ENCODE results near the gene EFNA3.
A peak's percentile ranks its signal among the peaks of the same experiment; 100 is the strongest.

EFNA3 gene

DNA sequence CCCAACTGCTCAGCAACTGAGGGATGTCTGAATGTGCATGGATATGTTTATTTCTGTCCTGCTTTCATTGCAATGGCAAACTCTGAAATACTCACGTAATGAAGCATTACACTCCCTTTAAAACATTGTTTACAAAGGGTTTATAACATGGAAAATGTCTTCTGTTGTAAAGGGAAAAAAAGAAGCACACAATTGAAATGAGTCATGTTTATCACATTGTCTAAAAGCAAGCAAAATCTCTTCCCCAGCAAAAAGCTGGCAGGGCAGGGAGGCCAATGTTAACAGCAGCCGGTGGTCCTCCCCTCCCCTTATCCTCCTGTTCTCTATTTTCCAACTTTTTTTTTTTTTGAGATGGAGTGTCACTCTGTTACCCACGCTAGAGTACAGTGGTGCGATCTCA lies 45.2 kb downstream of the EFNA3 start:
- Mint-ChIP-seq H3K36me3 (no peaks in the 10 kb centered on the region), H3K9me3 (no peaks in the 10 kb centered on the region), H3K27ac (no peak overlapping the region), H3K4me1 (peaks cover 23% of the 10 kb centered on the region), H3K4me3 (no peak overlapping the region), H3K27me3 (peaks cover 58% of the 10 kb centered on the region)
- ATAC-seq: no peak

DNA sequence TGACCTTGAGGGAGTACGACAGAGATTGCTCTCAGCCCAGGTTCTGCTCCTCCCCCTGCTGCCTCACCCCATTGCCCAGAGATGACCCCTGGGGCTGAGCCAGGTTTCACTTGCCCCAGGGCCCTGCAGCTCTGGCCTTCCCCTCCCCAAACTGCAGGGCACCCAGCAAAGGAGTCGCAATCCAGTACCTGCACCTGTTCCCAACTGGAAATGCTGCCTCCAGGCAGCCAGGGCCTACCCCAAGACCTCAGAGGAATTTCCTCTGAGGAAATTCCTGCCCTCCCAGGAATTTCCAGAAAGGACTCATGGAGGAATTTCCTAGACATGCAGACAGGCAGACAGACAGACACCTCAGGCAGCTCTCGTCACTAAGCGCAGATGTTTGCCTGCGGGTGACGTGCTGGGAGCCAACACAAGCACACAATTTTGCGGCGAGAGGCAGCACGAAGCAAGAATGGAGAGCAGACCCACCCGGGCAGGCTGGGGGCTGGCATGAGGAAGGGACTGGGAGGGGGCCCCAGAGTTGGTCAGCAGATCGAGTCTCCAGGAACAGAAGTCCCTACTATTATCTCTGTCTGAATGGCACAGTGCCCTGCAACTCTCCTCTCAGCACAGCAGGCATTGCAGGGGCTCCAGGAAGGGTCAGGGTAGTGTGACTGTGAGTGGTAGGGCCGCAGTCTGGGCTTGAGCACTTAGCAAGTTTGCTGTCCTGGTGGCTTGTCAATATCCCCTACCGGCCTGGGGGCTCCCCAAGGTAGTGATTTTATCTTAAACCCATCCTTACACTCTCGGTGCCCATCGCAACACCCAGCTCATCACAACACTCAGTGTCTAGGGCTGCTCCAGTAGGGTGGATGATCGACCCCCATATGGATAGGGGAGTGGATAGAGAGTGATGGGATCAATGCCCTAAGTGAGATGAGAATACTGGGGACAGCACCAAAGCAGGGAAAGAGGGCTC lies 46.1 kb downstream of the EFNA3 start:
- Mint-ChIP-seq H3K4me1 (peaks cover 25% of the 10 kb centered on the region), H3K9me3 (no peaks in the 10 kb centered on the region), H3K27me3 (peaks cover 68% of the 10 kb centered on the region), H3K4me3 (no peak overlapping the region), H3K36me3 (no peaks in the 10 kb centered on the region), H3K27ac (no peak overlapping the region)
- no peak for ATAC-seq

GRCh38 chr1:155125511-155125945 lies 46.9 kb downstream of the EFNA3 start:
- no peaks in the 10 kb centered on the region for H3K9me3 Mint-ChIP-seq
- H3K4me1 Mint-ChIP-seq: peaks cover 25% of the 10 kb centered on the region
- H3K4me3 Mint-ChIP-seq: peak overlapping the region; percentile 36
- H3K36me3 Mint-ChIP-seq: no peaks in the 10 kb centered on the region
- H3K27me3 Mint-ChIP-seq: peaks cover 76% of the 10 kb centered on the region
- no peak overlapping the region for H3K27ac Mint-ChIP-seq
- no peak for ATAC-seq

DNA sequence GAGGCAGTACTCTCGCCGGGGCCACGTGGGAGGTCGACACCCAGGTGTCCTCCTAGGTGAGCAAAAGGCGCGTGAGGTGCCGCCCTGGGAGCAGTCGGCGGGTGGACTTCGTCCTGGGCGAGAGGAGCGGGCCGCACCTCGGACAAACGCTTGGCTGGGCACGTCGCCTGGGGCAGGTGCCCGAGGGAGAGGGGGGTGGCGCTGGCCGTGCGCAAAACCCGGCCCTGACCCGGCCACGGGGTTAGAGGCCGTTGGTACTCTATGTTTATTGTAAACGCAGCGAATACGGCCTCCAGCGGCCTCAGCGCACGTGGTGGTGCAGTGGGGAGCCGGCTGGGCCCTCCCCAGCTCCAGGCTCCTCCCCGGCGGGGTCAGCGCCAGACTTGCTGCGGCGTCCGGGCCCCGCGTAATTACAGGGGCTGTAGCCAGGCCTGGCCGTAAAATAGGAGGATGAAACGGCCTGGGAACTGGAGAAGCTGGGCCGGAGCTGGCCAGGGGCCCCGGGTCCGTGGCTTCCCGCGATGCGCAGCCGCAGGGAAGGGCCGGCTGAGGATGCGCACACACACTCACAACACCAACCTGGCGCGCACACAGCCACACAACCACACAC lies 47.4 kb downstream of the EFNA3 start:
- no peaks in the 10 kb centered on the region for H3K36me3 Mint-ChIP-seq
- ATAC-seq: no peak
- peak overlapping the region; percentile 36 for H3K4me3 Mint-ChIP-seq
- H3K27me3 Mint-ChIP-seq: peaks cover 78% of the 10 kb centered on the region
- H3K9me3 Mint-ChIP-seq: no peaks in the 10 kb centered on the region
- H3K4me1 Mint-ChIP-seq: peaks cover 25% of the 10 kb centered on the region
- H3K27ac Mint-ChIP-seq: no peak overlapping the region

GRCh38 chr1:155126556-155127104 lies 48.0 kb downstream of the EFNA3 start:
- Mint-ChIP-seq H3K27me3 (peaks cover 73% of the 10 kb centered on the region), H3K4me1 (peaks cover 25% of the 10 kb centered on the region), H3K27ac (peak overlapping the region; percentile 43), H3K4me3 (peak overlapping the region; percentile 80), H3K36me3 (no peaks in the 10 kb centered on the region), H3K9me3 (no peaks in the 10 kb centered on the region)
- peak; percentile 53 for ATAC-seq

- no peaks in the 10 kb centered on the region for H3K36me3 Mint-ChIP-seq
- H3K4me3 Mint-ChIP-seq: peak within 1 kb of the TSS; percentile 80
- H3K27ac Mint-ChIP-seq: peak within 1 kb of the TSS; percentile 43
- peaks cover 25% of the 10 kb centered on the region for H3K4me1 Mint-ChIP-seq
- no peaks in the 10 kb centered on the region for H3K9me3 Mint-ChIP-seq
- peak; percentile 70 for ATAC-seq
- peaks cover 71% of the 10 kb centered on the region for H3K27me3 Mint-ChIP-seq
Observed at GRCh38 chr1:155127105-155127966, 48.7 kb downstream of the EFNA3 start, which contains the start of gene EFNA1. Gene EFNA1 (plus strand): TSS chr1:155127876. CDS start chr1:155127978, 102 bp downstream.

- Mint-ChIP-seq H3K27ac (peak overlapping the region; percentile 43), H3K4me3 (peak overlapping the region; percentile 57), H3K27me3 (peaks cover 71% of the 10 kb centered on the region), H3K9me3 (no peaks in the 10 kb centered on the region), H3K4me1 (peaks cover 25% of the 10 kb centered on the region), H3K36me3 (no peaks in the 10 kb centered on the region)
- ATAC-seq: no peak
Observed at GRCh38 chr1:155127967-155128754, 49.5 kb downstream of the EFNA3 start.

DNA sequence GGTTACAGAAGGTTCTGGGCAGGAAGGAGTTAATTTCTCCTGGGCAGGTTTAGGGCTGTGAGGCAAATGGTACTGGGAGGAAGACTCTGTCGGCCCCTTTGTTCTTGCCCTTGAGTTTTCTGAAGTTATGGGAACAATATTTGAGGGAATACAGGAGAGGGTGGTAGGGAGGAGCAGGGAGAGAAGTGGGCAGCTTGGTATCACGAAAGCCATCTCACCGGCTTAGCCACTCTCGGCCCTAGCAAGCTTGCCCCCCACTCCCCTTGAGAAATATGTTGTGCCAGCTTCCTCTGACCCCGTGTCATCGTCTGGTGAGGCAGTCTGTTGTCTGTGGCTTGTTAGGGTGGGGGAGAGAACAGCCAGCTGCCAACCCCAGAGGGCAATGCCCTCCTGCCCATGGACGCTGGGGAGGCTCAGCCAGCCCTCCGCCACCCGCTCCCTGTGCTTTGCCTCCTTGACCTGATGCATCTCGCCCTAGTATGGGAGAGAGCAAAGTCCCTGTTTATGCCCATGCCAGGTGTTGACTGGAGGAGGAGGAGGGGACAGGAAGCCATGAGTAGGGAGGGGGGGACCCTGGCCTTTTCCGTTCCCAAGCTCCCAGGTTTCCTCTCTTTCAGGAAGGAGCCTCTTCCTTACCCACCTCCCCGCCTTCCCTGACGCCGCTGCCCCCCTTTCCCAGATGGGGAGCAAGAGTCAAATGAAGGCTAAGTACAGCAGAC lies 50.3 kb downstream of the EFNA3 start:
- Mint-ChIP-seq H3K4me3 (no peak overlapping the region), H3K36me3 (no peaks in the 10 kb centered on the region), H3K9me3 (no peaks in the 10 kb centered on the region), H3K27me3 (peaks cover 70% of the 10 kb centered on the region), H3K4me1 (peaks cover 25% of the 10 kb centered on the region), H3K27ac (peak overlapping the region; percentile 43)
- no peak for ATAC-seq

DNA sequence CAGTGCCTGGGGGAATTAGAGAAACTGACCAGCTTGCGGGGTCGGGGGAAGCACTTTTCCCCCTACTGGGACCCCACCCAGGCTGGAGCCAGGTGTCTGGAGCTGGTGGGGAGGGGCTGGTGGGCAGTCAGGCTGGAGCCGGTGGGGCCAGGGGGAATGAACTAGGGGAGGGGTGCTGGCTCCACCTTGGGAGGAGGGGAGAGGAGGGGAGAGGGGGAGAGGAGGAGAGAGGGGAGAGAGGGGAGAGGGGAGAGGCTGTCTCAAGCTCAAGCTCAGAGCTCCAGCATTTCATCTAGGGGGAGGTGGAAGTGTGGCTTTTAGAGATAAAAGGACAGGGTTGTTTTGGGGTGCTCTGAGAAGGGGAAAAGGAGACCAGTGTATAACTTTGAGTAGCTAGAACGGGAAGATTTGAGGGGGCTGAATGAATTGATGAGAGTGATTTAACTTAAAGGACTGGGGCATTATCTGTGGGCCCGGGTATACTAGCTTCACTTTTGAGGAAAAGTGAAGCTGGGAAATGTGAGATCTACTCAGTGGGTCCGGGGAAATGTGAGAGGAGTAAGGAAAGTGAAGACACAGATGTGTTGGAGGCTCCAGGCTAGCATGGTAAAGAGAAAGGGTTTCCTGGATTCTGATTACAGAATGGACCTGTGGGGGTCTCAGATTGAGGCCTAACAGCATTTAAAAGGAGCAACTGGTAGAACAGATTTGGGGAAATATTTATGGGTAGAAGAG lies 51.8 kb downstream of the EFNA3 start:
- peaks cover 55% of the 10 kb centered on the region for H3K27me3 Mint-ChIP-seq
- no peak overlapping the region for H3K27ac Mint-ChIP-seq
- ATAC-seq: no peak
- H3K9me3 Mint-ChIP-seq: no peaks in the 10 kb centered on the region
- peaks cover 32% of the 10 kb centered on the region for H3K4me1 Mint-ChIP-seq
- no peaks in the 10 kb centered on the region for H3K36me3 Mint-ChIP-seq
- H3K4me3 Mint-ChIP-seq: no peak overlapping the region

DNA sequence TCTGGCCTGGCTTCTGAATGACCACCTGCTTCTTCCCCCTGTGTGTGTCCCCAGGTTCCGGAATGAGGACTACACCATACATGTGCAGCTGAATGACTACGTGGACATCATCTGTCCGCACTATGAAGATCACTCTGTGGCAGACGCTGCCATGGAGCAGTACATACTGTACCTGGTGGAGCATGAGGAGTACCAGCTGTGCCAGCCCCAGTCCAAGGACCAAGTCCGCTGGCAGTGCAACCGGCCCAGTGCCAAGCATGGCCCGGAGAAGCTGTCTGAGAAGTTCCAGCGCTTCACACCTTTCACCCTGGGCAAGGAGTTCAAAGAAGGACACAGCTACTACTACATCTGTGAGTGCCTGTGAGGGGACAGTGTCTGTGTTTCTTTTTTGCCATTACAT lies 52.6 kb downstream of the EFNA3 start:
- no peaks in the 10 kb centered on the region for H3K9me3 Mint-ChIP-seq
- no peak overlapping the region for H3K27ac Mint-ChIP-seq
- H3K4me3 Mint-ChIP-seq: no peak overlapping the region
- H3K36me3 Mint-ChIP-seq: no peaks in the 10 kb centered on the region
- ATAC-seq: no peak
- peaks cover 32% of the 10 kb centered on the region for H3K4me1 Mint-ChIP-seq
- peaks cover 47% of the 10 kb centered on the region for H3K27me3 Mint-ChIP-seq

GRCh38 chr1:155131856-155132255 lies 53.2 kb downstream of the EFNA3 start:
- Mint-ChIP-seq H3K4me1 (peaks cover 31% of the 10 kb centered on the region), H3K27ac (no peak overlapping the region), H3K9me3 (no peaks in the 10 kb centered on the region), H3K36me3 (no peaks in the 10 kb centered on the region), H3K4me3 (no peak overlapping the region), H3K27me3 (peaks cover 41% of the 10 kb centered on the region)
- no peak for ATAC-seq

DNA sequence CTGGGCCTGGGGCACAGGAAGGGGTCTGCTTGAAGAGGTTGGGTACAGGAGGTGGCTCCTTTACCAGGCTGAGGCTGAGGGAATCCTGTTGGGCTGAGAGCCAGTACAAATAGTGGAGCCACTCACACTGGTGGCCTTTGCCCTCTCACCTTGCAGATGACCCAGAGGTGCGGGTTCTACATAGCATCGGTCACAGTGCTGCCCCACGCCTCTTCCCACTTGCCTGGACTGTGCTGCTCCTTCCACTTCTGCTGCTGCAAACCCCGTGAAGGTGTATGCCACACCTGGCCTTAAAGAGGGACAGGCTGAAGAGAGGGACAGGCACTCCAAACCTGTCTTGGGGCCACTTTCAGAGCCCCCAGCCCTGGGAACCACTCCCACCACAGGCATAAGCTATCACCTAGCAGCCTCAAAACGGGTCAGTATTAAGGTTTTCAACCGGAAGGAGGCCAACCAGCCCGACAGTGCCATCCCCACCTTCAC lies 55.2 kb downstream of the EFNA3 start:
- H3K36me3 Mint-ChIP-seq: peaks cover 9% of the 10 kb centered on the region
- no peak for ATAC-seq
- H3K4me3 Mint-ChIP-seq: no peak overlapping the region
- peaks cover 31% of the 10 kb centered on the region for H3K4me1 Mint-ChIP-seq
- no peaks in the 10 kb centered on the region for H3K9me3 Mint-ChIP-seq
- H3K27me3 Mint-ChIP-seq: peaks cover 21% of the 10 kb centered on the region
- no peak overlapping the region for H3K27ac Mint-ChIP-seq

- Mint-ChIP-seq H3K9me3 (no peaks in the 10 kb centered on the region), H3K27ac (no peak overlapping the region), H3K4me1 (peaks cover 32% of the 10 kb centered on the region), H3K4me3 (peak overlapping the region; percentile 97), H3K27me3 (peaks cover 17% of the 10 kb centered on the region), H3K36me3 (peaks cover 9% of the 10 kb centered on the region)
- ATAC-seq: no peak
Observed at GRCh38 chr1:155134322-155134721, 55.7 kb downstream of the EFNA3 start.
